Kidney epithelial cell (primary cell): ENCODE results near the gene MAPKAP1. TPM values are rescaled to one million over a fixed set of nuclear protein-coding genes. Genes with fewer than 3 reads are reported as not detected.
"Not testable (repeated sequence)": the region's sequence is repeated elsewhere in the genome, so short reads cannot be mapped to it uniquely, and the experiment has no call there.

Experiments
- DNase-seq: peaks from one replicate; pipeline ENCODE4 v3.0.0-alpha.2; 2010; ENCODE audit warnings: low read depth
- H3K27me3 ChIP-seq: 2 replicates; pipeline ENCODE4 v1.6.0; 2011; ENCODE audit warnings: low read length; ENCODE audit not compliant: control insufficient read depth, insufficient read depth
- H3K36me3 ChIP-seq: 2 replicates; pipeline ENCODE4 v1.5.1; 2011; ENCODE audit warnings: low read length; ENCODE audit not compliant: control insufficient read depth, insufficient read depth
- H3K4me3 ChIP-seq: 2 replicates; pipeline ENCODE4 v1.5.1; 2011; ENCODE audit warnings: low read depth, mild to moderate bottlenecking, control low read depth, low read length
- total RNA-seq: library from RNA; depleted of rRNA; stranded (reverse); fragments of >200 nt; gene quantifications from 2 replicates; pipeline ENCODE4 v1.2.3, GENCODE V29; 2015
- TF ChIP-seq, protein P1 (sequence below): IDR thresholded peaks from 2 replicates; pipeline ENCODE4 v1.5.1; 2011; ENCODE audit warnings: mild to moderate bottlenecking, moderate library complexity, low read length, control low read depth, inconsistent platforms; ENCODE audit not compliant: insufficient read depth, poor library complexity, severe bottlenecking

MAPKAP1 gene
- total RNA-seq, 1 donor from 2014 or later: 101 TPM

DNA sequence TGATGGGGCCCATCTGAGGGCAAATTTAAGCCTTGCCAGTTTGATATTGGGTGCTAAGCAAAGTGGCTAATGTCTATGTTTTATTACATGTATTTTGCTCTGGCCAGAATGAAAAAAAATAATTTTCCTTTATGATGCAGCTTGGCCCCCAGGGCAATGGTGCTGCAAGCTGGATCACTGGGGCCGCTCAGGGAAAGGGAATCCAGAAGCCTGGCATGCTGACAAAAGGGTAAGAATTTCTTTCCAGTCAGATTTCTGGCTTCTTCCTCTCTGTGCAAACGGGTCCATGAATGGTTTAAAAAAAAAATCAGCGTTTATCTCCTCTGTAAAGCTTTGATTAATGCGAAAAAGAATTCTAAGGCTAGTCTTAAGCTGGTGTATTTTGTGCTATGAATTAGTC lies 138.4 kb downstream of the MAPKAP1 start:
- TF ChIP-seq, protein P1, sequence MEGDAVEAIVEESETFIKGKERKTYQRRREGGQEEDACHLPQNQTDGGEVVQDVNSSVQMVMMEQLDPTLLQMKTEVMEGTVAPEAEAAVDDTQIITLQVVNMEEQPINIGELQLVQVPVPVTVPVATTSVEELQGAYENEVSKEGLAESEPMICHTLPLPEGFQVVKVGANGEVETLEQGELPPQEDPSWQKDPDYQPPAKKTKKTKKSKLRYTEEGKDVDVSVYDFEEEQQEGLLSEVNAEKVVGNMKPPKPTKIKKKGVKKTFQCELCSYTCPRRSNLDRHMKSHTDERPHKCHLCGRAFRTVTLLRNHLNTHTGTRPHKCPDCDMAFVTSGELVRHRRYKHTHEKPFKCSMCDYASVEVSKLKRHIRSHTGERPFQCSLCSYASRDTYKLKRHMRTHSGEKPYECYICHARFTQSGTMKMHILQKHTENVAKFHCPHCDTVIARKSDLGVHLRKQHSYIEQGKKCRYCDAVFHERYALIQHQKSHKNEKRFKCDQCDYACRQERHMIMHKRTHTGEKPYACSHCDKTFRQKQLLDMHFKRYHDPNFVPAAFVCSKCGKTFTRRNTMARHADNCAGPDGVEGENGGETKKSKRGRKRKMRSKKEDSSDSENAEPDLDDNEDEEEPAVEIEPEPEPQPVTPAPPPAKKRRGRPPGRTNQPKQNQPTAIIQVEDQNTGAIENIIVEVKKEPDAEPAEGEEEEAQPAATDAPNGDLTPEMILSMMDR: no peak
- no peak for DNase-seq
- H3K36me3 ChIP-seq: no peaks in the 10 kb centered on the region
- no peaks in the 10 kb centered on the region for H3K27me3 ChIP-seq
- no peak overlapping the region for H3K4me3 ChIP-seq

DNA sequence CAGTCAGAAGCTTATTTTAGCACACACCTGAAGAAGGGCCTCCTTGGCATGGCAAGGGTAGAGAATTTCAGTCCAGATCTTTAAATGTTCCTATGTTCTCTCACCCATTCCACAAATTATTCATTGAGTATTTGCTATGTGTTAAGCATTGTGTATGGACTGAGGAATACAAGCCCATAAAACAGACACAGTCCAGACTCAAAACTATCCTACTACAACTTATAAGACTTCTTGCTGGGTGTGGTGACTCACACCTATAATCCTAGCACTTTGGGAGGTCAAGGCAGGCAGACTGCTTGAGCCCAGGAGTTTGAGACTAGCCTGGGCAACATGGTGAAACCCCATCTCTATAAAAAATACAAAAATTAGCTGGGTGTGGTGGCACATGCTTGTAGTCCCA lies 141.0 kb downstream of the MAPKAP1 start:
- not testable (repeated sequence) for H3K27me3 ChIP-seq, DNase-seq, H3K36me3 ChIP-seq, H3K4me3 ChIP-seq

DNA sequence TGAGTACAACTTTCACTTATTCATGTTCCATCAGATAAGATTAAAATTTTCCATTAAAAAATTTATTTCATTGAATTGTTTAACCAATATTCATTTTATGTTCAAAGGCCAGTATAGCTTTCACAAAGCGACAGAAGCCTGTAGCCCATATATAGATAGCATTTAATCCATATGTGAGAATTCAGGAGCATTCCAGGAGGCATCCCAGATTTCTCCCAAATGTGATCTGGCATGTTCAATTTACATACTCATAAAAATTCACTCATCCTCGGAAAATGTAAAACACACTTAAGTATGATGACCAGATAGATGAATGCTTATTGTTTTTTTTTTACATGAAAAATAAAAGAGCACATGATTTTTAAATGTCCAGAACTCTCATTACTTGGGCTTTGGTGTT lies 141.9 kb downstream of the MAPKAP1 start:
- H3K36me3 ChIP-seq: no peaks in the 10 kb centered on the region
- DNase-seq: no peak
- TF ChIP-seq, protein P1: no peak

DNA sequence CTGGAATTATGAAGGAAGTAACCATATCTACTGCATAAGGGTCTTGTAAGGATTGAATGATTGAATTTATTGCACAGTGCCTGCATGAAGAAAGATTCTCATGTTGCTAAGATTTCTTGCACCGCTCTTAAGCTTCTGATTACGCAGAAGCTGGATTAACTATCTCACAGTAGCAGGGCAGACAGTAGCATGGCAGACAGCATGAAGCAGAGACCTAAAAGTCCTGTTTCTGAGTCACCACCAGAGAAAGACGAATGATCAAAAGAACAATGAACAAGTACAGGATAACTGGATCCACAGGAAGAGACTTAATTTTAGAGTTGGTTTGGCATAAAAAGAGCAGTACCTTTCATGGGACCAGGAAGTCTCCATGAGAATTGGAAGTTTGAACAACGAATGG lies 142.4 kb downstream of the MAPKAP1 start:
- no peaks in the 10 kb centered on the region for H3K27me3 ChIP-seq
- no peaks in the 10 kb centered on the region for H3K36me3 ChIP-seq
- no peak overlapping the region for H3K4me3 ChIP-seq
- no peak for DNase-seq
- TF ChIP-seq, protein P1: no peak

More for the DNA sequence above, 141.9 kb downstream of the MAPKAP1 start:
- H3K4me3 ChIP-seq: no peak overlapping the region
- no peaks in the 10 kb centered on the region for H3K27me3 ChIP-seq

DNA sequence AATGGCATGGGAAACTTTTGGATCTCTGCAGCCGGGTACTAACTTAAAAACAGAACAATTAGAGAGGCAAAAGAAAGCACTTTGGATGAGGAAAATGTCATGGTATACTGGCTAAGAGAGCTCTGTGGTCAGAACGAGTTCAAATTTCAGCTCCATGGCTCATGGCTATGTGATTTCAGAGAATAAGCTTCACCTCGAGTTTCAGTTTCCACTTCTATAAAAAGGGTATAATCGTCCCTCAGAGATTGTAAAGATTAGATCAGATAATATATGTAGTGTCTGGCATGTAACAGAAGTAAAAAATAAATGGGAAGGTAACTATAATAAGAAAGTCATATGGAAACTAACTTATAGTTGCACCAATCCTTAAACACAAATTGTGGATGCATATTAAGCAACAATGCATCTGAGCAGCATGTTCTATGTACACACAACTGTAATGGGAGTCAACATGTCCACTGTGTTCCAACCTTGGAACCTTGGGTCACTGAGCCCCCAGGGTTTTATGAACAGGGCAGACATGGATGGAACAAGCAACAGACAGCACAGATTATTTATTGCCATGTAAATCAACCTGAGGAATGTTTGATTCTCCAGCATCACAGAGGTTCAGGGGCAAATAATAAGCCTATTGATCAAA lies 145.4 kb downstream of the MAPKAP1 start:
- no peak for DNase-seq
- Histone ChIP-seq H3K4me3 (no peak overlapping the region), H3K27me3 (no peaks in the 10 kb centered on the region), H3K36me3 (no peaks in the 10 kb centered on the region)
- TF ChIP-seq, protein P1: no peak

DNA sequence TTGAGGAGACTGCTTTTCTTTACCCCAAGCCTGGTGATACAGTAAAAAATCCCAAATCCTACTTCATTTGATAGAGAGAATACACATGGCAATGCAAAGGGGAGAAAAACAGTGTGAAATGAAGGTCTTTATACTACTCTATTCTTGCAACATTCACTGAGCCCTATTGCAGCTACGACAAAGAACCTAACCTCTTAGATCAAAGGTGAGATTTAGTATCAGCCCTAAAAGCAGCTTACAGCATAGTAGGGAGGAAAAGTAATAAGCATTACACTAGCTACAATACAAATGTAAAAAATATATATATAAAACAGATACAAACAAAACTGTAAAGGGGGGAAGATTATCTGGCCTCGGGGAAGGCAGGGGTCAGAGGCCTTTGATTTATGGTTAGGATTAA lies 147.1 kb downstream of the MAPKAP1 start:
- H3K4me3 ChIP-seq: no peak overlapping the region
- no peak for DNase-seq
- no peaks in the 10 kb centered on the region for H3K36me3 ChIP-seq
- H3K27me3 ChIP-seq: no peaks in the 10 kb centered on the region
- TF ChIP-seq, protein P1: no peak
